Measurements from ENCODE around the gene PRRT3.
A peak's percentile ranks its signal among the peaks of the same experiment; 100 is the strongest.

The PRRT3 gene

DNA sequence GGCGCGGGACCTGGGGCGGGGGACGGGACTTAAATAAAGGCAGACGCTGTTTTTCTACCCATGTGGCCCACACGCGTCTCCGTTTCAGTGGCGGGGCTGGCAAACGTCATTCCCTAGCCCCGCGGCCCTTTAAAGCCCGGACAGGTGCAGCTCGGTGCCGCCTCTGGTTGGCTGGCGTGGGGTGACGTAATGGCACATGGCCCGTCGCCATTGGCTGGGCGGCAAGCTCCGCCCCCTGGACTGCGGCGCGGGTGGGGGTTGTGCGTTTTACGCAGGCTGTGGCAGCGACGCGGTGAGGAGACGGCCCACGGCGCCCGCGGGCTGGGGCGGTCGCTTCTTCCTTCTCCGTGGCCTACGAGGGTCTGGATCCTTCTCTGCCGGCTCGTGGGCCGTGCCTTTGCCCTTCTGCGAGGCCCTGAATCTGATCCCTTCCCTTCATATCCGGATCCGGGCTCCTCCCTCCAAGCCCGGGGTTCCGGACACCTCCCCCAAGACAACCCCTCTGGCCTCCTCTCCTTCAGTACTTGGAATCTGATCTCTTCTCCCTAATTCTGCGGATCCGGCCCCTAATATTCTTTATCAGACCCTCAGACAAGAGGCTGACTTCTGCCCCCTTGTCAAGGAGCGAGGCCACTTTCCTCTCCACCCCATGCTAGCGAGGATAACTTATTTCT, 18.5 kb downstream of the PRRT3 start, which contains the start of gene CRELD1:
Gene CRELD1, plus strand, starts transcription at position 274 of the 674 bp plus-strand sequence. CDS start 605 bp downstream, outside the sequence.
- peak; percentile 97 for DNase-seq (ENCODE audit: low spot score)

DNA sequence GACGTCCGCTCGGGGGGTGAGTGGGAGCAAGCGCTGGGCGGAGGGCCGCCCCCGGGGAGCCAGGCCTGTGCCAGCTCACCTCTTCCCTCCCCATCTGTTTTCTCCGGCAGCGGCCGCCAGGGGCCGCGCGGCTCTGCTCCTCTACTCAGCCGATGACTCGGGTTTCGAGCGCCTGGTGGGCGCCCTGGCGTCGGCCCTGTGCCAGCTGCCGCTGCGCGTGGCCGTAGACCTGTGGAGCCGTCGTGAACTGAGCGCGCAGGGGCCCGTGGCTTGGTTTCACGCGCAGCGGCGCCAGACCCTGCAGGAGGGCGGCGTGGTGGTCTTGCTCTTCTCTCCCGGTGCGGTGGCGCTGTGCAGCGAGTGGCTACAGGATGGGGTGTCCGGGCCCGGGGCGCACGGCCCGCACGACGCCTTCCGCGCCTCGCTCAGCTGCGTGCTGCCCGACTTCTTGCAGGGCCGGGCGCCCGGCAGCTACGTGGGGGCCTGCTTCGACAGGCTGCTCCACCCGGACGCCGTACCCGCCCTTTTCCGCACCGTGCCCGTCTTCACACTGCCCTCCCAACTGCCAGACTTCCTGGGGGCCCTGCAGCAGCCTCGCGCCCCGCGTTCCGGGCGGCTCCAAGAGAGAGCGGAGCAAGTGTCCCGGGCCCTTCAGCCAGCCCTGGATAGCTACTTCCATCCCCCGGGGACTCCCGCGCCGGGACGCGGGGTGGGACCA, 19.2 kb downstream of the PRRT3 start:
- peak; percentile 90 for DNase-seq (ENCODE audit: low spot score)
- TF ChIP-seq, protein P1, sequence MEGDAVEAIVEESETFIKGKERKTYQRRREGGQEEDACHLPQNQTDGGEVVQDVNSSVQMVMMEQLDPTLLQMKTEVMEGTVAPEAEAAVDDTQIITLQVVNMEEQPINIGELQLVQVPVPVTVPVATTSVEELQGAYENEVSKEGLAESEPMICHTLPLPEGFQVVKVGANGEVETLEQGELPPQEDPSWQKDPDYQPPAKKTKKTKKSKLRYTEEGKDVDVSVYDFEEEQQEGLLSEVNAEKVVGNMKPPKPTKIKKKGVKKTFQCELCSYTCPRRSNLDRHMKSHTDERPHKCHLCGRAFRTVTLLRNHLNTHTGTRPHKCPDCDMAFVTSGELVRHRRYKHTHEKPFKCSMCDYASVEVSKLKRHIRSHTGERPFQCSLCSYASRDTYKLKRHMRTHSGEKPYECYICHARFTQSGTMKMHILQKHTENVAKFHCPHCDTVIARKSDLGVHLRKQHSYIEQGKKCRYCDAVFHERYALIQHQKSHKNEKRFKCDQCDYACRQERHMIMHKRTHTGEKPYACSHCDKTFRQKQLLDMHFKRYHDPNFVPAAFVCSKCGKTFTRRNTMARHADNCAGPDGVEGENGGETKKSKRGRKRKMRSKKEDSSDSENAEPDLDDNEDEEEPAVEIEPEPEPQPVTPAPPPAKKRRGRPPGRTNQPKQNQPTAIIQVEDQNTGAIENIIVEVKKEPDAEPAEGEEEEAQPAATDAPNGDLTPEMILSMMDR (IDR thresholded peaks at IDR 0.05; ENCODE audit: extremely low read depth, missing control alignments), result peak; percentile 76

More for the DNA sequence above, 18.5 kb downstream of the PRRT3 start, which contains the start of gene CRELD1:
- TF ChIP-seq, protein P1 (IDR thresholded peaks at IDR 0.05; ENCODE audit: extremely low read depth, missing control alignments), result no peak

DNA sequence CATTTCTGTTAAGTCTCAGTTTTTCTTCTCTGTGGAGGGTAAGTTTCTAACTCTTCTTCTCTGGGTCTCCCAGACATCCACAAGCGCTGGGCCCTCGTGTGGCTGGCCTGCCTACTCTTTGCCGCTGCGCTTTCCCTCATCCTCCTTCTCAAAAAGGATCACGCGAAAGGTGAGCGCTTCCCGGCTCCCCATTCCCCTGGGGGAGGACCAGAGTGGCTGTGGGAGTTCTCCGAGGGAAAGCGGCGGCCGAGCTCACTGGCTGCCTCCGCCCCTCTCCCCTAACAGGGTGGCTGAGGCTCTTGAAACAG, 19.7 kb downstream of the PRRT3 start:
- TF ChIP-seq, protein P1 (IDR thresholded peaks at IDR 0.05; ENCODE audit: extremely low read depth, missing control alignments), result no peak
- no peak for DNase-seq (ENCODE audit: low spot score)

GRCh38 chr3:9930804-9931418, 21.3 kb downstream of the PRRT3 start:
- peak; percentile 64 for DNase-seq (ENCODE audit: low spot score)

GRCh38 chr3:9928158-9928557, 24.1 kb downstream of the PRRT3 start:
- TF ChIP-seq, protein P1 (IDR thresholded peaks at IDR 0.05; ENCODE audit: extremely low read depth, missing control alignments), result no peak
- no peak for DNase-seq (ENCODE audit: low spot score)

More at GRCh38 chr3:9930804-9931418, 21.3 kb downstream of the PRRT3 start:
- TF ChIP-seq, protein P1 (IDR thresholded peaks at IDR 0.05; ENCODE audit: extremely low read depth, missing control alignments), result peak; percentile 32

DNA sequence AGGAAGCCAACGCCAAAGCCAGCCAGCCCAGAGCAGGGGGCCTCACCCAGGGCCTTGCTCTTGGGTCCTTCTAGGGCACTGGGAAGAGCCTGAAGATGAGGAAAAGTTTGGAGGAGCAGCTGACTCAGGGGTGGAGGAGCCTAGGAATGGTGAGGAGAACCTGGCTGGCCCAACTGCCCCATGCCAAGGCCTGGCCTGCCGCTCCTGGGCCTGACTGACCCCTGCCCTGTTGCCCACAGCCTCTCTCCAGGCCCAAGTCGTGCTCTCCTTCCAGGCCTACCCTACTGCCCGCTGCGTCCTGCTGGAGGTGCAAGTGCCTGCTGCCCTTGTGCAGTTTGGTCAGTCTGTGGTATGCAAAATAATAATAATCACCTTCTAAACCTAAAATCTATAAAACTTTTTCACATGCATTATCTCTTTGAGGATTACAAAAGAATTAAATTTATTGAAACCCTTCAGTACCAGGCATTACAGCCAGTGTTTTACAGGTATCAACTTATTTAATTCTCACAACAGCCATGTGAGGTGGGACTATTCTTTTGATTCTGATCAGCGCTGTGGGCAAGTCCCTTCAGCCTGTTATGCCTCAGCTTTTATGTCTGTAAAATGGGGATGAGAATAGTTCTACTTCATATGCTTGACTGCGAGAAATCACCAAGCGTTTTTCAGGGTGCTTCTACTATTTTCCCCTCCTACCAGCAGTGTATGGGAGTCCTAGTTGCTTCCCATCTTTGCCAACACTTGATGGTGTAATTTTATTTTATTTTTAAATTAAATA, 33.8 kb downstream of the PRRT3 start:
- DNase-seq (ENCODE audit: low spot score), result no peak
- TF ChIP-seq, protein P1 (IDR thresholded peaks at IDR 0.05; ENCODE audit: extremely low read depth, missing control alignments), result no peak
